DMS53 treated with DMSO at 0.1 percent for 48 hours (cell line): Measurements from ENCODE around the gene TNRC18.
"Not testable (repeated sequence)": the region's sequence is repeated elsewhere in the genome, so short reads cannot be mapped to it uniquely, and the experiment has no call there.

Source experiments
- DNase-seq: peaks from one replicate; lab custom pipeline; 2025; ENCODE audit not compliant: unreplicated experiment; lab: John Stamatoyannopoulos, UW

TNRC18 gene

GRCh38 chr7:5275510-5275909 is 148.1 kb downstream of the TNRC18 start:
- not testable (repeated sequence) for DNase-seq

- not testable (repeated sequence) for DNase-seq
Observed at GRCh38 chr7:5274985-5275431, 148.6 kb downstream of the TNRC18 start.

- no peak for DNase-seq
Observed at GRCh38 chr7:5274441-5274840, 149.2 kb downstream of the TNRC18 start.

- DNase-seq, result peak; percentile 63
Observed at GRCh38 chr7:5273831-5274405, 149.7 kb downstream of the TNRC18 start.

GRCh38 chr7:5270788-5271187 is 152.8 kb downstream of the TNRC18 start:
- DNase-seq, result no peak

- DNase-seq, result not testable (repeated sequence)
Observed at GRCh38 chr7:5269992-5270657, 153.5 kb downstream of the TNRC18 start.

- not testable (repeated sequence) for DNase-seq
Observed at GRCh38 chr7:5267829-5268228, 155.8 kb downstream of the TNRC18 start.

GRCh38 chr7:5266191-5267028 is 157.2 kb downstream of the TNRC18 start:
- DNase-seq, result peak; percentile 28

GRCh38 chr7:5265320-5266190 is 158.1 kb downstream of the TNRC18 start:
- DNase-seq, result no peak

- not testable (repeated sequence) for DNase-seq
Observed at GRCh38 chr7:5263066-5263465, 160.6 kb downstream of the TNRC18 start.

GRCh38 chr7:5260530-5261068 is 163.0 kb downstream of the TNRC18 start:
- peak; percentile 7 for DNase-seq
